Measurements from ENCODE around the gene PTCH2.
A peak's percentile ranks its signal among the peaks of the same experiment; 100 is the strongest.
"Not testable (repeated sequence)": the region's sequence is repeated elsewhere in the genome, so short reads cannot be mapped to it uniquely, and the experiment has no call there.

The PTCH2 gene

GRCh38 chr1:44846985-44847384 is 3.9 kb upstream of the PTCH2 start:
- DNase-seq (ENCODE audit: low read depth in 4 of 4, low spot score in 1 of 4) = no peak

GRCh38 chr1:44842486-44842861 is 579 bp downstream of the PTCH2 start:
- no peak for DNase-seq (ENCODE audit: low read depth in 4 of 4, low spot score in 1 of 4)

- no peak for DNase-seq (ENCODE audit: low read depth in 4 of 4, low spot score in 1 of 4)
Observed at GRCh38 chr1:44839576-44839975, 3.5 kb downstream of the PTCH2 start.

GRCh38 chr1:44838294-44838693 is 4.8 kb downstream of the PTCH2 start:
- not testable (repeated sequence) for DNase-seq (ENCODE audit: low read depth in 4 of 4, low spot score in 1 of 4)

GRCh38 chr1:44835738-44836675 is 7.0 kb downstream of the PTCH2 start:
- peak; percentile 78 to 85 (median 80) for DNase-seq (ENCODE audit: low read depth in 4 of 4, low spot score in 1 of 4)

GRCh38 chr1:44834328-44834727 is 8.7 kb downstream of the PTCH2 start:
- DNase-seq (ENCODE audit: low read depth in 4 of 4, low spot score in 1 of 4) = no peak

- DNase-seq (ENCODE audit: low read depth in 4 of 4, low spot score in 1 of 4) = no peak
Observed at GRCh38 chr1:44832056-44832705, 10.9 kb downstream of the PTCH2 start.

GRCh38 chr1:44831516-44831915 is 11.5 kb downstream of the PTCH2 start:
- no peak for DNase-seq (ENCODE audit: low read depth in 4 of 4, low spot score in 1 of 4)

- DNase-seq (ENCODE audit: low read depth in 4 of 4, low spot score in 1 of 4) = no peak
Observed at GRCh38 chr1:44830900-44831304, 12.2 kb downstream of the PTCH2 start.

- no peak for DNase-seq (ENCODE audit: low read depth in 4 of 4, low spot score in 1 of 4)
Observed at GRCh38 chr1:44829506-44830384, 13.3 kb downstream of the PTCH2 start.

- no peak for DNase-seq (ENCODE audit: low read depth in 4 of 4, low spot score in 1 of 4)
Observed at GRCh38 chr1:44828841-44829440, 14.1 kb downstream of the PTCH2 start.

GRCh38 chr1:44828003-44828651 is 14.9 kb downstream of the PTCH2 start:
- no peak for DNase-seq (ENCODE audit: low read depth in 4 of 4, low spot score in 1 of 4)

GRCh38 chr1:44827197-44828002 is 15.7 kb downstream of the PTCH2 start:
- DNase-seq (ENCODE audit: low read depth in 4 of 4, low spot score in 1 of 4) = no peak

GRCh38 chr1:44826375-44827196 is 16.5 kb downstream of the PTCH2 start:
- DNase-seq (ENCODE audit: low read depth in 4 of 4, low spot score in 1 of 4) = no peak

- DNase-seq (ENCODE audit: low read depth in 4 of 4, low spot score in 1 of 4) = not testable (repeated sequence)
Observed at GRCh38 chr1:44824392-44824791, 18.7 kb downstream of the PTCH2 start.

- DNase-seq (ENCODE audit: low read depth in 4 of 4, low spot score in 1 of 4) = no peak
Observed at GRCh38 chr1:44822981-44823451, 20.0 kb downstream of the PTCH2 start.

GRCh38 chr1:44822131-44822701 is 20.8 kb downstream of the PTCH2 start:
- DNase-seq (ENCODE audit: low read depth in 4 of 4, low spot score in 1 of 4) = no peak

- no peak for DNase-seq (ENCODE audit: low read depth in 4 of 4, low spot score in 1 of 4)
Observed at GRCh38 chr1:44821240-44821715, 21.8 kb downstream of the PTCH2 start.

Data from stimulated activated CD4-positive, alpha-beta T cell treated with anti-CD3 and anti-CD28 coated beads, Interleukin-1b, Interleukin-23, amount 100 ng/mL, for 24 hours (primary cell).